ENCODE data around the gene DNAI1. TPM values are rescaled to one million over a fixed set of nuclear protein-coding genes. Genes with fewer than 3 reads are reported as not detected.

The DNAI1 gene
- total and polyA plus RNA-seq, 2 of the 4 experiments (the other 2 are of a cell fraction) = not detected

- Histone ChIP-seq H3K14ac (replicated peaks; ENCODE audit: low read depth, low read length) (no peak overlapping the region), H3K27me3 (ENCODE audit: control insufficient read depth, insufficient read depth, low read length) (peaks cover 17% of the 10 kb centered on the region), H2BK20ac (ENCODE audit: low read depth, low read length) (no peak overlapping the region), H3K23ac (ENCODE audit: low read depth, low read length) (no peak overlapping the region), H3K4ac (ENCODE audit: low read depth, low read length) (no peak overlapping the region), H2AFZ (replicated peaks; ENCODE audit: low read length, poor library complexity) (no peak overlapping the region), H3K9me3 (ENCODE audit: control insufficient read depth, insufficient read depth, low read length) (no peaks in the 10 kb centered on the region), H2BK5ac (ENCODE audit: low read depth, low read length, poor library complexity, severe bottlenecking) (no peak overlapping the region), H4K5ac (ENCODE audit: low read depth, low read length) (no peak overlapping the region), H3K9me1 (ENCODE audit: insufficient read depth, low read length) (peaks cover 2% of the 10 kb centered on the region), H3K4me3 (ENCODE audit: insufficient read depth, low read depth, low read length) (no peak overlapping the region), H3K4me1 (ENCODE audit: control insufficient read depth, insufficient read depth, low read length) (no peaks in the 10 kb centered on the region), H3K9ac (ENCODE audit: low read depth, low read length) (no peak overlapping the region), H3K18ac (ENCODE audit: low read depth, low read length) (no peak overlapping the region), H2BK15ac (ENCODE audit: low read depth, low read length) (no peak overlapping the region), H4K8ac (ENCODE audit: low read depth in 2 of 2, low read length in 2 of 2) (no peak overlapping the region), H2AK5ac (ENCODE audit: low read depth, low read length) (no peak overlapping the region), H3K36me3 (ENCODE audit: control insufficient read depth, insufficient read depth, low read length) (no peaks in the 10 kb centered on the region), H2AK9ac (replicated peaks; ENCODE audit: low read depth, low read length, poor library complexity) (no peak overlapping the region), H4K20me1 (ENCODE audit: insufficient read depth, low read length) (no peaks in the 10 kb centered on the region; the same call in 1 of the 2 replicates), H3K27ac (ENCODE audit: insufficient read depth, low read length) (no peak overlapping the region), H2BK120ac (ENCODE audit: low read depth, low read length) (no peak overlapping the region), H3K79me1 (ENCODE audit: low read depth in 1 of 2, low read length in 2 of 2) (peaks cover 0 to 1% of the 10 kb centered on the region in 2 experiments; a peak in 1 of 4 replicates), H3K56ac (ENCODE audit: extremely low read depth, insufficient read depth, low read length) (no peak overlapping the region), H4K91ac (ENCODE audit: insufficient read depth, low read depth, low read length) (no peak overlapping the region), H3K4me2 (ENCODE audit: low read depth, low read length) (no peak overlapping the region)
- ATAC-seq (ENCODE audit: low read depth) = no peak
- 50% methylated on average over 1 of the region's 2 CpGs; no CpG with 5 or more reads in 1 of the 2 experiments for WGBS, 2 experiments (ENCODE audit: extremely low coverage in 2 of 2, insufficient read length in 1 of 2)
- no peak for TF ChIP-seq CHD1 (IDR thresholded peaks at IDR 0.05; ENCODE audit: low read depth, low read length)
- no peak for TF ChIP-seq MXI1 (IDR thresholded peaks at IDR 0.05; ENCODE audit: borderline replicate concordance, low read depth, low read length)
- TF ChIP-seq USF2 (IDR thresholded peaks at IDR 0.05; ENCODE audit: low read depth, low read length) = no peak
- TF ChIP-seq CEBPB (IDR thresholded peaks at IDR 0.05; ENCODE audit: low read depth, low read length) = no peak
- no peak for TF ChIP-seq FOS (IDR thresholded peaks at IDR 0.05; ENCODE audit: low read depth, low read length)
- TF ChIP-seq BHLHE40 (IDR thresholded peaks at IDR 0.05; ENCODE audit: low read depth, low read length) = no peak
- TF ChIP-seq RCOR1 (IDR thresholded peaks at IDR 0.05; ENCODE audit: insufficient replicate concordance, low read length) = no peak
- no peak for TF ChIP-seq ELK1 (IDR thresholded peaks at IDR 0.05; ENCODE audit: borderline replicate concordance, low read depth, low read length)
- TF ChIP-seq SMC3 (IDR thresholded peaks at IDR 0.05; ENCODE audit: low read depth, low read length) = no peak
- no peak for TF ChIP-seq CTCF (conservative IDR thresholded peaks at IDR 0.05; ENCODE audit: low read depth, low read length)
- TF ChIP-seq MAZ (IDR thresholded peaks at IDR 0.05; ENCODE audit: borderline replicate concordance, low read depth, low read length) = no peak
- TF ChIP-seq NFE2L2 (IDR thresholded peaks at IDR 0.05; ENCODE audit: low read depth, low read length) = no peak
- intact Hi-C loops (cut with micrococcal nuclease) (no loop called here), in situ Hi-C loops (cut with MboI; ENCODE audit: low sequenced_read_pairs) (no loop called here), dilution Hi-C loops (cut with HindIII; ENCODE audit: low sequenced_read_pairs, unreplicated experiment) (no loop called here)
- no TSS peak for BruUV-seq (replicated peaks)
- no peak for DNase-seq
- ChIA-PET CTCF (no interaction called here), POLR2A (ENCODE audit: unreplicated experiment) (no interaction called here)
Observed at GRCh38 chr9:34463901-34464232, 5.3 kb downstream of the DNAI1 start.

Data from IMR-90 (cell line).